Sigmoid colon (tissue), 4 donors: ENCODE results near the gene SLC15A4.
A peak's percentile ranks its signal among the peaks of the same experiment; 100 is the strongest.

ENCODE experiments used
- CTCF ChIP-seq, 4 experiments: fragments of 450-650 bp in 3 of 4; fragments of 200-600 bp in 1 of 4; IDR thresholded peaks; one replicate each; pipeline ENCODE4 v1.5.1; 2016 to 2019; ENCODE audit warnings: antibody characterized with exemption in 4 of 4, mild to moderate bottlenecking in 3 of 4, moderate library complexity in 2 of 4
- EP300 ChIP-seq, 4 donors: sonication (generic); formaldehyde crosslinking; IDR thresholded peaks; one replicate each; pipeline ENCODE4 v1.6.1; 2017; ENCODE audit warnings: antibody characterized with exemption in 4 of 4
- POLR2A ChIP-seq, 2 donors: fragments of 450-650 bp; IDR thresholded peaks; one replicate each; pipeline ENCODE4 v1.6.1; 2016; ENCODE audit warnings: antibody characterized with exemption in 2 of 2, mild to moderate bottlenecking in 2 of 2, moderate library complexity in 2 of 2
- POLR2AphosphoS5 ChIP-seq, 4 donors: sonication (generic); formaldehyde crosslinking; IDR thresholded peaks; one replicate each; pipeline ENCODE4 v1.6.1; 2017; ENCODE audit warnings: antibody characterized with exemption in 4 of 4

- TF ChIP-seq CTCF (IDR thresholded peaks at IDR 0.05) (no peak), EP300 (IDR thresholded peaks at IDR 0.05) (peak in 1 of 4 donors; percentile 27), POLR2A (IDR thresholded peaks at IDR 0.05) (no peak), POLR2AphosphoS5 (IDR thresholded peaks at IDR 0.05) (peak in 2 of 4 donors; percentile 11 to 64)
Observed at GRCh38 chr12:128817111-128818015, 6.4 kb downstream of the SLC15A4 start.
